OCI-LY7 (cell line): ENCODE results near the gene PITX2. TPM values are rescaled to one million over a fixed set of nuclear protein-coding genes. Genes with fewer than 3 reads are reported as not detected.

Experiments
- BruUV-seq: library from RNA; stranded (reverse); fragments of 400-500 nt; replicated peaks from 2 replicates; lab custom pipeline; 2021; lab: Mats Ljungman, UMichigan
- CTCF ChIA-PET: fragments of 300-600 bp; sonication (Branson Sonifier 250); formaldehyde crosslinking; loops from one replicate; lab custom pipeline; 2022; ENCODE audit warnings: antibody characterized with exemption; ENCODE audit not compliant: unreplicated experiment; lab: Charles Lee
- POLR2A ChIA-PET: fragments of 300-600 bp; sonication (Branson Sonifier 250); formaldehyde crosslinking; loops from one replicate; lab custom pipeline; 2022; ENCODE audit warnings: antibody characterized with exemption; lab: Charles Lee
- DNase-seq: peaks from one replicate; pipeline ENCODE4 v3.0.0-alpha.2; 2015; ENCODE audit warnings: low spot score
- H2AFZ ChIP-seq: fragments of 200-600 bp; sonication (generic), shearing (Covaris generic); 2 replicates; pipeline ENCODE4 v1.6.1; 2014; ENCODE audit warnings: mild to moderate bottlenecking, antibody characterized with exemption, low read length, moderate library complexity
- H3K27ac ChIP-seq: fragments of 200-600 bp; sonication (generic); 2 replicates; pipeline ENCODE4 v1.5.1; 2014; ENCODE audit warnings: mixed run types, low read depth, mild to moderate bottlenecking, moderate library complexity, low read length, inconsistent platforms; ENCODE audit not compliant: poor library complexity, severe bottlenecking
- H3K36me3 ChIP-seq: fragments of 200-600 bp; sonication (generic); 2 replicates; pipeline ENCODE4 v1.6.1; 2014; ENCODE audit warnings: mild to moderate bottlenecking, antibody characterized with exemption, low read length, moderate library complexity, mixed read lengths; ENCODE audit not compliant: insufficient read depth
- H3K4me1 ChIP-seq: fragments of 200-600 bp; sonication (generic); 2 replicates; pipeline ENCODE4 v1.5.1; 2014; ENCODE audit warnings: mild to moderate bottlenecking, low read length; ENCODE audit not compliant: insufficient read depth, poor library complexity, severe bottlenecking
- H3K4me2 ChIP-seq: fragments of 200-600 bp; sonication (generic); 2 replicates; pipeline ENCODE4 v1.6.1; 2014; ENCODE audit warnings: mild to moderate bottlenecking, low read length
- H3K4me3 ChIP-seq: fragments of 200-600 bp; sonication (generic); 2 replicates; pipeline ENCODE4 v1.5.1; 2014; ENCODE audit warnings: mild to moderate bottlenecking, low read depth, low read length; ENCODE audit not compliant: poor library complexity, severe bottlenecking
- H3K79me2 ChIP-seq: fragments of 200-600 bp; sonication (generic); 2 replicates; pipeline ENCODE4 v1.6.1; 2016; ENCODE audit warnings: low read depth, mild to moderate bottlenecking, low read length, moderate library complexity, mixed read lengths; ENCODE audit not compliant: insufficient read depth
- H3K9me2 ChIP-seq: fragments of 200-600 bp; sonication (generic); 2 replicates; pipeline ENCODE4 v1.6.1; 2016; ENCODE audit warnings: mild to moderate bottlenecking, low read length, mixed read lengths; ENCODE audit not compliant: insufficient read depth
- H3K9me3 ChIP-seq: fragments of 200-600 bp; sonication (generic); 2 replicates; pipeline ENCODE4 v1.6.1; 2014; ENCODE audit warnings: mild to moderate bottlenecking, mixed run types, low read length, mixed read lengths
- H4K20me1 ChIP-seq: fragments of 200-600 bp; sonication (generic); 2 replicates; pipeline ENCODE4 v1.6.1; 2014; ENCODE audit warnings: mild to moderate bottlenecking, antibody characterized with exemption, low read length, moderate library complexity, mixed read lengths; ENCODE audit not compliant: insufficient read depth
- EZH2phosphoT487 ChIP-seq: fragments of 200-600 bp; sonication (generic); IDR thresholded peaks from 2 replicates; pipeline ENCODE4 v1.6.1; 2018; ENCODE audit warnings: low read depth, borderline replicate concordance, mild to moderate bottlenecking, mixed run types, antibody characterized with exemption, low read length, moderate library complexity, mixed read lengths
- intact Hi-C: fragments of 100-400 bp; cut with micrococcal nuclease; formaldehyde crosslinking; loops from one replicate; pipeline ENCODE4 v1.10.0; 2022; ENCODE audit not compliant: unreplicated experiment
- total RNA-seq, 2 experiments: library from RNA; depleted of rRNA in 1 of 2; stranded (reverse); fragments of >200 nt in 1 of 2; shearing (Covaris generic) in 1 of 2; gene quantifications; 2 replicates each; pipeline ENCODE4 v1.2.3, GENCODE V29; 2014 to 2022
- TF ChIP-seq, protein P1 (sequence below): fragments of 200-600 bp; sonication (generic); conservative IDR thresholded peaks from 2 replicates; pipeline ENCODE4 v1.5.1; 2014; ENCODE audit warnings: mild to moderate bottlenecking, antibody characterized with exemption, low read length, moderate library complexity, mixed read lengths

PITX2 gene
- total RNA-seq, 2 experiments from 2014 or later: 4.4 to 6.5 TPM

- POLR2A ChIA-PET: interaction anchor here (0.7 kb wide), 1 partner anchor 1740 kb away, joined by 3 read pairs; no protein-coding TSS in a partner anchor
Observed at GRCh38 chr4:110660755-110661154, 37.9 kb upstream of the PITX2 start.

GRCh38 chr4:110654254-110654635 lies 31.4 kb upstream of the PITX2 start:
- no peak overlapping the region for H2AFZ ChIP-seq
- POLR2A ChIA-PET: no interaction called here
- no peaks in the 10 kb centered on the region for H3K9me2 ChIP-seq
- no peaks in the 10 kb centered on the region for H3K4me1 ChIP-seq
- H3K4me3 ChIP-seq: no peak overlapping the region
- TF ChIP-seq, protein P1, sequence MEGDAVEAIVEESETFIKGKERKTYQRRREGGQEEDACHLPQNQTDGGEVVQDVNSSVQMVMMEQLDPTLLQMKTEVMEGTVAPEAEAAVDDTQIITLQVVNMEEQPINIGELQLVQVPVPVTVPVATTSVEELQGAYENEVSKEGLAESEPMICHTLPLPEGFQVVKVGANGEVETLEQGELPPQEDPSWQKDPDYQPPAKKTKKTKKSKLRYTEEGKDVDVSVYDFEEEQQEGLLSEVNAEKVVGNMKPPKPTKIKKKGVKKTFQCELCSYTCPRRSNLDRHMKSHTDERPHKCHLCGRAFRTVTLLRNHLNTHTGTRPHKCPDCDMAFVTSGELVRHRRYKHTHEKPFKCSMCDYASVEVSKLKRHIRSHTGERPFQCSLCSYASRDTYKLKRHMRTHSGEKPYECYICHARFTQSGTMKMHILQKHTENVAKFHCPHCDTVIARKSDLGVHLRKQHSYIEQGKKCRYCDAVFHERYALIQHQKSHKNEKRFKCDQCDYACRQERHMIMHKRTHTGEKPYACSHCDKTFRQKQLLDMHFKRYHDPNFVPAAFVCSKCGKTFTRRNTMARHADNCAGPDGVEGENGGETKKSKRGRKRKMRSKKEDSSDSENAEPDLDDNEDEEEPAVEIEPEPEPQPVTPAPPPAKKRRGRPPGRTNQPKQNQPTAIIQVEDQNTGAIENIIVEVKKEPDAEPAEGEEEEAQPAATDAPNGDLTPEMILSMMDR: no peak
- TF ChIP-seq EZH2phosphoT487: no peak
- H3K9me3 ChIP-seq: no peaks in the 10 kb centered on the region
- intact Hi-C loops: no loop called here
- no peak overlapping the region for H3K27ac ChIP-seq
- H3K79me2 ChIP-seq: no peaks in the 10 kb centered on the region
- no peaks in the 10 kb centered on the region for H3K36me3 ChIP-seq
- no TSS peak for BruUV-seq
- H4K20me1 ChIP-seq: no peaks in the 10 kb centered on the region
- DNase-seq: no peak
- no peak overlapping the region for H3K4me2 ChIP-seq
- CTCF ChIA-PET: no interaction called here

More at GRCh38 chr4:110660755-110661154, 37.9 kb upstream of the PITX2 start:
- Histone ChIP-seq H3K4me1 (no peaks in the 10 kb centered on the region), H3K4me3 (no peak overlapping the region), H3K27ac (no peak overlapping the region), H3K36me3 (no peaks in the 10 kb centered on the region), H4K20me1 (no peaks in the 10 kb centered on the region), H2AFZ (no peak overlapping the region), H3K79me2 (no peaks in the 10 kb centered on the region), H3K9me2 (no peaks in the 10 kb centered on the region), H3K9me3 (no peaks in the 10 kb centered on the region), H3K4me2 (no peak overlapping the region)
- no peak for DNase-seq
- TF ChIP-seq, protein P1: no peak
- intact Hi-C loops: no loop called here
- CTCF ChIA-PET: no interaction called here
- no TSS peak for BruUV-seq

- no peaks in the 10 kb centered on the region for H3K36me3 ChIP-seq
- no peak overlapping the region for H3K4me3 ChIP-seq
- H3K27ac ChIP-seq: no peak overlapping the region
- no peaks in the 10 kb centered on the region for H3K9me2 ChIP-seq
- DNase-seq: no peak
- no peak for TF ChIP-seq EZH2phosphoT487
- TF ChIP-seq, protein P1: no peak
- H4K20me1 ChIP-seq: no peaks in the 10 kb centered on the region
- H2AFZ ChIP-seq: no peak overlapping the region
- CTCF ChIA-PET: no interaction called here
- H3K4me1 ChIP-seq: no peaks in the 10 kb centered on the region
- intact Hi-C loops: no loop called here
- no peaks in the 10 kb centered on the region for H3K9me3 ChIP-seq
- no peak overlapping the region for H3K4me2 ChIP-seq
- BruUV-seq: no TSS peak
- POLR2A ChIA-PET: no interaction called here
- no peaks in the 10 kb centered on the region for H3K79me2 ChIP-seq
Observed at GRCh38 chr4:110653321-110654253, 30.7 kb upstream of the PITX2 start.
